OCI-LY7 (cell line): ENCODE measurements around the gene FTO.

ENCODE experiments used
- EZH2phosphoT487 ChIP-seq: fragments of 200-600 bp; sonication (generic); IDR thresholded peaks from 2 replicates; pipeline ENCODE4 v1.6.1; 2018; ENCODE audit warnings: low read depth, borderline replicate concordance, mild to moderate bottlenecking, mixed run types, antibody characterized with exemption, low read length, moderate library complexity, mixed read lengths
- TF ChIP-seq, protein P1 (sequence below): fragments of 200-600 bp; sonication (generic); conservative IDR thresholded peaks from 2 replicates; pipeline ENCODE4 v1.5.1; 2014; ENCODE audit warnings: mild to moderate bottlenecking, antibody characterized with exemption, low read length, moderate library complexity, mixed read lengths

DNA sequence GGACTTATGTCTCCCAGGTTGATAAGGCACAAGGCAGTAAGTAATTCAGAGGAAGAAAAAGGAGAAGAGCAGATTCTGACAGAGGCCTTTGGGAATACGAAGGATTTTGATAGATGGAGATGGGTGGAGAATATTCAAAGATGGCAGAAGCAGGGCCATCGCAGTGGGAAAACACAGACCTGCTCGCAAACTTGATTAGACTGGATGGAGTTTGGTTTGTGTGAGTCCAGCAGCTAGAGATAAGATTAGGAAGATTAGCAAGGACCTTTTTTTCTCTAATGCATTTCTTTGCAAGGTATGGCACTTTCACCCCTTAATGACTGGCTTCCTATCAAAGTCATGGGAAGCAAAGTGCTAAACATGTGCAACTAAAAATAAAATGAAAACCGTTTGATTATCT is 196.7 kb downstream of the FTO start:
- TF ChIP-seq, protein P1, sequence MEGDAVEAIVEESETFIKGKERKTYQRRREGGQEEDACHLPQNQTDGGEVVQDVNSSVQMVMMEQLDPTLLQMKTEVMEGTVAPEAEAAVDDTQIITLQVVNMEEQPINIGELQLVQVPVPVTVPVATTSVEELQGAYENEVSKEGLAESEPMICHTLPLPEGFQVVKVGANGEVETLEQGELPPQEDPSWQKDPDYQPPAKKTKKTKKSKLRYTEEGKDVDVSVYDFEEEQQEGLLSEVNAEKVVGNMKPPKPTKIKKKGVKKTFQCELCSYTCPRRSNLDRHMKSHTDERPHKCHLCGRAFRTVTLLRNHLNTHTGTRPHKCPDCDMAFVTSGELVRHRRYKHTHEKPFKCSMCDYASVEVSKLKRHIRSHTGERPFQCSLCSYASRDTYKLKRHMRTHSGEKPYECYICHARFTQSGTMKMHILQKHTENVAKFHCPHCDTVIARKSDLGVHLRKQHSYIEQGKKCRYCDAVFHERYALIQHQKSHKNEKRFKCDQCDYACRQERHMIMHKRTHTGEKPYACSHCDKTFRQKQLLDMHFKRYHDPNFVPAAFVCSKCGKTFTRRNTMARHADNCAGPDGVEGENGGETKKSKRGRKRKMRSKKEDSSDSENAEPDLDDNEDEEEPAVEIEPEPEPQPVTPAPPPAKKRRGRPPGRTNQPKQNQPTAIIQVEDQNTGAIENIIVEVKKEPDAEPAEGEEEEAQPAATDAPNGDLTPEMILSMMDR = no peak
- no peak for TF ChIP-seq EZH2phosphoT487
